SKM-1 treated with dmso at 0.1 percent for 144 hours (cell line): ENCODE data around the gene RPUSD3.

Source experiments
- DNase-seq: peaks from one replicate; lab custom pipeline; 2025; ENCODE audit not compliant: unreplicated experiment; lab: John Stamatoyannopoulos, UW

The RPUSD3 gene

DNA sequence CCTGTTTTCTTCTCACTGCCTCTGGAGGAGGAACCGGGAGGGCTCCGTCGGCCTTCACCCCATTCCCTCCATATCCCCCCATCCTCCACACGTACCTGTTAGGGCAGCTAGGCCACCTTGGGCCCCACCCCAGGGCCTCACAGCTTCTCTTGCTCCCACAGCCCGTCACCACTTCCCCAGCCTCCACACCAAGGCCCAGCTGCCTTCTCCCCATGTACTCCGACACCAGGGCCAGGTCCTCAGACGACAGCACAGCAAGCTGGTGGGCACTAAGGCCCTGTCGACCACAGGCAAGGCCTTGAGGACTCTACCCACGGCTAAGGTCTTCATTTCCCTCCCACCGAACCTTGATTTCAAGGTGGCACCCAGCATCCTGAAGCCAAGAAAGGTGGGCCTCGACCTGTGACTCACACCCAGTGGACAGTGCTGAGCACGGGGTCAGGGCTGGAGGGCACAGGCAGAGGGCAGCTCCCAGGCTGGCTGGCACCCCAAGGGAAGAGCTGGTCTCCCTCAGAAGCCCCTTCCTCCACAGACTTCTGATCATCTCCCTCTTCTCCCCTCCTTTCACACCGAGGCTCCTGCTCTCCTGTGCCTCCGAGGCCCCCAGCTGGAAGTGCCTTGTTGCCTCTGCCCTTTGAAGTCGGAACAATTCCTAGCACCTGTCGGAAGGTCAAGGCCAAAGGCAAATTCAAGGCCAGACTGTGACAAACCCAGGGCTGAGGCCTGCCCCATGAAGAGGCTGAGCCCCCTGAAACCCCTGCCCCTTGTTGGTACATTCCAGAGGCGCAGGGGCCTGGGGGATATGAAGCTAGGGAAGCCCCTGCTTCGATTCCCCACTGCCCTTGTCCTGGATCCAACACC lies 9.1 kb downstream of the RPUSD3 start:
- DNase-seq: no peak

DNA sequence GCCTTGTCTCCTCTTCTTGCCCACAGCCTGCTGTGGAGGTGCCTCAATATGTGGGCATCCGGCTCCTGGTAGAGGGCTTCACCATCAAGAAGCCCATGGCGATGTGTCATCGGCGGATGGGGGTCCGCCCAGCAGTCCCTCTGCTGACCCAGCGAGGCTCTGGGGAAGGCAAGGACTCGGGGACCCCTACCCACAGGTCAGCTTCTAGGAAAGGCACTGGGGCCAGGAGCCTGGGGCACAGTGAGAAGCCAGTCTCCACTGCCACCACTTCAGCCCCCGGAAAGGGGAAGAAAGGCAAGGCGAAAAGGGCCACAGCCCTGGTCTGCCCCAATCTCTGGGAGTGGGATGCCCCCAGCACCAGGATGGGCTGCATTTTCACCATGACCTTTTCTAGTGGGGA lies 10.7 kb downstream of the RPUSD3 start:
- no peak for DNase-seq

GRCh38 chr3:9831253-9831652 lies 12.6 kb downstream of the RPUSD3 start:
- DNase-seq: no peak

GRCh38 chr3:9828801-9829755 lies 14.7 kb downstream of the RPUSD3 start:
- no peak for DNase-seq

DNA sequence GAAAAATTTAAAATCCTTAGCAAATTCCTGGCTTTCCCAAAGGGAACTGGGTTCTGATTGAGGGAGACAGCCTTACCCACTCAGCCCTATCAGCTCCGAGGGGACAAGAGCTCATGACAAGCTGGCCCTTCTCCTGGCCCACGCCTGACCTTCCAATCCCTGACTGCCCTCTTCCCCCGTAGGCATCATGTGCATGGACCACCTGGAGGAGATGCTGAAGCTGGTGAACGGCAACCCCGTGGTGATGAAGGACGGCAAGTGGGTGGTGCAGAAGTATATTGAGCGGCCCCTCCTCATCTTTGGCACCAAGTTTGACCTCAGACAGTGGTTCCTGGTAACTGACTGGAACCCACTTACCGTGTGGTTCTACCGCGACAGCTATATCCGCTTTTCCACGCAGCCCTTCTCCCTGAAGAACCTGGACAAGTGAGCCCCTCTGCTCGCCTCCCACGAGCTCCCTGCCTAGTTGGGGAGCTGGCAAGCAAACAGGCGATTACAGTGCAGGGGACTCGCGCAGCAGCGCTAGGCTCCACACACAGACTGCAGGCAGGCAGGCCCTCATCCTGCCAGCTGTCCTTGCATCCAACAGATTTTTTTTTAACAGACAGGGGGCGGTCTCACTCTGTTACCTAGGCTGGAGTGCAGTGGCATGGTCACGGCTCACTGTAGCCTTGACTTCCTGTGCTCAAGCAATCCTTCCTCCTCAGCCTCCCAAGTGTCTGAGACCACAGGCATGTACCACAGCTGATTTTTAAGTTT lies 16.8 kb downstream of the RPUSD3 start:
- peak; percentile 34 for DNase-seq

- no peak for DNase-seq
Measured at GRCh38 chr3:9825451-9826040, 18.3 kb downstream of the RPUSD3 start.

DNA sequence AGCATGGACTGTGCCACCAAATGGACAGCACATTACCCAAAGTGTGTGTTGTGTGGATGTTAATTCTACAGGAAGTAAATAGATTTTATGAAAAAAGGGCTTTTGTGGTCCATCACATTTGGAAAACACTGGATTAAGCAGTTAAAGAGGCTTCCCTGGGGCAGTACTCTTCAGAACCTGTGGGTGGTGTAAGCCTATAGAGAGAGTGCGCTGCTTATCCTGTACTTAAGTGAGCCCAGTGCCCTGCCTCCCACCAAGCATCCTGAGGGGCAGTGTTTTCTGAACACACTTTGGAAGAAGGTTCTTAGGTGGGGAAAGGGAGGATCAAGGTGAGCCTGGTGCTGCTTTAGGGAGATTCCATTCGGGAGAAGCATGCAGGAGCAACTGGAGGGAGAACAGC lies 22.9 kb downstream of the RPUSD3 start:
- DNase-seq: no peak

GRCh38 chr3:9820543-9820942 lies 23.3 kb downstream of the RPUSD3 start:
- DNase-seq: no peak

DNA sequence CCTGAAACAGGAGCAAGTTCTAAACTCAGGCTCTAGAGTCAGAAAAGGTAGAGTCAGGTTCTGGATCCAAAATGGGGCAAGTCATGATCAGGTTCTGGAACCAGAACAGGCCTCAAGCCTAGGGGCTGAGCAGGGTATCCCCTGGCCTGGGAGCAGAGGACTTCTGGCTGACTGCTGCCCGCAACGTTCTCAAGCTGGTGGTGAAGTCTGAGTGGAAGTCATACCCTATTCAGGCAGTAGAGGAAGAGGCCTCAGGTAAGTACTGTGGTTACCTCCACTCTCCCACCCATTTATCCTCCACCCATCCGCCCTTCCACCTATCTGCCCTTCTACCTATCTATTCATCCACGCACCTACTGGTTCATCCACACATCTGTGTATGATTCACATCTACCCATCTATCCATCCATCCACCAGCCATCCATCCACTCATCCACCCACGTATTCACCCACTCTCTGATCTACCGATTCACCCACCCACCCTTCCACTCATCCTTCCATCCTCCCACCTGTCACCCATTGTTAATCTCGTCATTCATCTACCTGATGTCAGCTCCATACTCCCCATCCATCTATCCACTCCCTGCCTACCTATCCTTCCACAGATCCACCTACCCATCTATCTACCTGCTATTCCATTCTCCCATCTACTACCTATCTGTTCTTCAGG lies 25.0 kb downstream of the RPUSD3 start:
- DNase-seq: no peak

GRCh38 chr3:9817436-9817835 lies 26.4 kb downstream of the RPUSD3 start:
- DNase-seq: no peak

GRCh38 chr3:9815986-9816385 lies 27.8 kb downstream of the RPUSD3 start:
- no peak for DNase-seq

- no peak for DNase-seq
Measured at GRCh38 chr3:9812870-9813483, 30.8 kb downstream of the RPUSD3 start.

DNA sequence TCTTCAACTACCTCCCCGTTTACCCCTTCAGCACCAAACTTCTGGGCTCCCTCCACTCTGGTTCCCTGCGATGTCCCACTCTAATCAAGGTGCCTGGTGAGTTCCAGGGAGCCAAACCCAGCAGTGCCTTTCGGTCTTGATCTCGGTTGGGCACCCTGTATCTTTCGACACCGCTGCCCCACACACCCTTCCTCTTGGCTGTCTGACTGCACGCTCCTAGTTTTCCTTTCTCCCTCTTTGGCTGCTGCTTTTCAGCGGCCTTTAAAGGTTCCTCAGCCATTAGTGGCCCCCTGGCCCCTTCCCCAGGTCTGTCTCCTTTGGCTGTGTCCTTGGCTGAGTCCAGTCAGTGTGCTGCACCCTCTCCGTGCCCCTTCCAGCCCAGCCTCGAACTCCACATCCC lies 33.0 kb downstream of the RPUSD3 start:
- no peak for DNase-seq

GRCh38 chr3:9810433-9810770 lies 33.4 kb downstream of the RPUSD3 start:
- no peak for DNase-seq

DNA sequence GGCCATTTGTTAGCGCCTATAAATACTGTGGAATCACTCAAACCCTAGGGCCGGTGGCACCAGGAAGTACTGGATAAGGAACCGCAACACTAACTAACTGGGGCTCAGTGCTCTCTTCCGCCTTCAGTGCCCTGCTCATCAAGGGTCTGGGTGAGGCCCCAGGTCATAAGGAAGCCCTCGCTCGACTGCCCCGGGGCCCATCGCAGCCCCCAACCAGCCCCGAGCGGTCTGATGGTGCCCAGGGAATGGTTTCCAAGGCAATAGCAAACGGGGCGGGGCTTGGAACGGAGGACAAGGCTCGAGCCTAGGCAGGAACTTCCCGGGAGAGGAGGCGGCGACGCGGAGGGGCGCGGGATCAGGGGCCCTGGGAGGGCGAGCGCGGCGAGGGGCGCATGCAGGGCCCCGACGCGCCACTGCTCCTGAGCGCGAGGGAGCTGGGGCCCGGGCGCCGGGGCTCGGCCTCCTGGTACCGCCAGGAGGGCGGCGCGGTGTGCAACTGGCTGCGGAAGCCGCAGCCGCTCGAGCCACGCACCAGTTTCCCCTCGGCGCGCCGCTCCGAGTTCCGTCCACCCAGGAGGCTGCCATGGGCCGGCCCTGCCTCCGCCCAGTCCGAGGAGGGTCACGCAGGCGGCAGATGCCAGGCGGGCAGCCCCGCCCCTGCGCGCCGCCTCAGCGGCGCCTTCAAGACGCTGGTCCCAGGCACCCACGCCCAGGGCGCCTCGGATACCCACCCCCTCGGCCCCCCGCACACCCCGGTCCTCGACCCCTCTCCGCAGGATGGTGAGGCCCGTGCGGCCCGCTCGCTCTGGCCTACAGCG lies 34.0 kb downstream of the RPUSD3 start, which contains the start of gene TTLL3:
TSS of gene TTLL3 (plus strand) at position 648 of the 818 bp plus-strand sequence. CDS start 400 bp downstream, outside the sequence.
- DNase-seq: peak; percentile 62

- no peak for DNase-seq
Measured at GRCh38 chr3:9809239-9809614, 34.6 kb downstream of the RPUSD3 start.

DNA sequence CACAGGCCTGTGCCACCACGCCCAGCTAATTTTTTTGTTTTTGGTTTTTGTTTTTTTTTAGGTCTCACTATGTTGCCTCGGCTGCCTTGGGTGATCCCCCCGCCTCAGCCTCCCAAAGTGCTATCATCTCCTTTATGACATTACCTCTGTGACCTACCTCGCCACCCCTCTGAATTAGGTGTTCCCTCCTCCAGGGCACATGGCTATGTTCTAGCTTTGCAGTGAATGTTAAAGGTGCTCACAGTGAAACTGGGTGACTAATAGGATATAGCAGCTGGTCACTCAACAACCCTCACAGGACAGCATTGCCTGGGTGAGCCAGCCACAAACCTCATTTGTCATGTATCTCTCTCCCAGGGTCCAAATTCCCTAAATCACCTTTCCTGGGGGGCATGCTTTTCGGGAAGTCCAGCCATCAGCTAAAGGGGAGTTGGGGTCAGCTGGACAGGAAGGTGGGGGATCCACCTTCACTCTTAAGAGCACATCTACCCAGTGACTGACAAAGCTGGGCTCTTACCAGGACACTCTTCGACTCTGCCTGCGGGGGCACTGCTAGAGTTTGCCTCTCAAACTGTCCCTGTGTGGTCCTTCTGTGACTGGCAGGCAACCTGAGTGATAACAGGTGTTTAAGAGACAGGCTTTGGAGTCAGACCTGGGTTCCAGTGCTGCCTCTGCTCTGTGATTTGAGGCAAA lies 35.3 kb downstream of the RPUSD3 start:
- peak; percentile 30 for DNase-seq

GRCh38 chr3:9807981-9808344 lies 35.8 kb downstream of the RPUSD3 start:
- no peak for DNase-seq
